HG03520 (cell line): Measurements from ENCODE around the gene PDCD1LG2.
"Not testable (repeated sequence)": the region's sequence is repeated elsewhere in the genome, so short reads cannot be mapped to it uniquely, and the experiment has no call there.

ENCODE experiments used
- ATAC-seq: cut with Tn5 transposase; IDR thresholded peaks from one replicate; pipeline ENCODE4 v1.9.1; 2021; ENCODE audit warnings: mild to moderate bottlenecking, moderate library complexity; ENCODE audit not compliant: unreplicated experiment

PDCD1LG2 gene

GRCh38 chr9:5493679-5494511, 16.4 kb upstream of the PDCD1LG2 start:
- peak; percentile 89 for ATAC-seq

- ATAC-seq: not testable (repeated sequence)
Measured at GRCh38 chr9:5494765-5495164, 15.6 kb upstream of the PDCD1LG2 start.

GRCh38 chr9:5499157-5499556, 11.2 kb upstream of the PDCD1LG2 start:
- no peak for ATAC-seq

GRCh38 chr9:5499889-5500398, 10.4 kb upstream of the PDCD1LG2 start:
- no peak for ATAC-seq

- no peak for ATAC-seq
Measured at GRCh38 chr9:5500441-5501235, 9.7 kb upstream of the PDCD1LG2 start.

- ATAC-seq: no peak
Measured at GRCh38 chr9:5502553-5502952, 7.8 kb upstream of the PDCD1LG2 start.

GRCh38 chr9:5509573-5509972, 758 bp upstream of the PDCD1LG2 start:
- ATAC-seq: no peak

GRCh38 chr9:5510989-5511388, 658 bp downstream of the PDCD1LG2 start:
- no peak for ATAC-seq

- ATAC-seq: no peak
Measured at GRCh38 chr9:5511476-5511875, 1.1 kb downstream of the PDCD1LG2 start.

- ATAC-seq: no peak
Measured at GRCh38 chr9:5511935-5512580, 1.7 kb downstream of the PDCD1LG2 start.

GRCh38 chr9:5512658-5513452, 2.5 kb downstream of the PDCD1LG2 start:
- no peak for ATAC-seq

- ATAC-seq: no peak
Measured at GRCh38 chr9:5513966-5514616, 3.8 kb downstream of the PDCD1LG2 start.

GRCh38 chr9:5514617-5515260, 4.4 kb downstream of the PDCD1LG2 start:
- ATAC-seq: no peak

- ATAC-seq: no peak
Measured at GRCh38 chr9:5515261-5515650, 4.9 kb downstream of the PDCD1LG2 start.

- no peak for ATAC-seq
Measured at GRCh38 chr9:5516453-5517220, 6.3 kb downstream of the PDCD1LG2 start.

- peak; percentile 62 for ATAC-seq
Measured at GRCh38 chr9:5518171-5518936, 8.0 kb downstream of the PDCD1LG2 start.

GRCh38 chr9:5518937-5519319, 8.6 kb downstream of the PDCD1LG2 start:
- no peak for ATAC-seq

GRCh38 chr9:5524090-5524489, 13.8 kb downstream of the PDCD1LG2 start:
- ATAC-seq: no peak
